T-helper 17 cell (primary cell): ENCODE measurements around the gene MYL10. TPM values are rescaled to one million over a fixed set of nuclear protein-coding genes. Genes with fewer than 3 reads are reported as not detected.
A peak's percentile ranks its signal among the peaks of the same experiment; 100 is the strongest.

Experiments
- ATAC-seq: fragments of 150-1000 bp; cut with Tn5 transposase; 2 replicates; pipeline ENCODE4 v1.10.0; 2021; ENCODE audit warnings: mild to moderate bottlenecking, moderate library complexity
- DNase-seq, 3 donors: peaks; one replicate each; pipeline versions ENCODE4 v3.0.0 to v3.0.0-alpha.2; 2020 to 2021
- H3K9me3 ChIP-seq: one replicate; pipeline ENCODE4 v1.7.0; 2013; ENCODE audit warnings: low read length, mild to moderate bottlenecking; ENCODE audit not compliant: control insufficient read depth, poor library complexity, severe bottlenecking
- H3K27ac Mint-ChIP-seq: one replicate; pipeline ENCODE4 v1.8.0; 2022; ENCODE audit warnings: mild to moderate bottlenecking, moderate library complexity, mixed read lengths
- H3K27me3 Mint-ChIP-seq: one replicate; pipeline ENCODE4 v1.8.0; 2022; ENCODE audit warnings: mixed read lengths
- H3K36me3 Mint-ChIP-seq: one replicate; pipeline ENCODE4 v1.8.0; 2022; ENCODE audit warnings: low read depth, mixed read lengths
- H3K4me1 Mint-ChIP-seq: one replicate; pipeline ENCODE4 v1.8.0; 2022; ENCODE audit warnings: mild to moderate bottlenecking, mixed read lengths
- H3K4me3 Mint-ChIP-seq: one replicate; pipeline ENCODE4 v1.8.0; 2022; ENCODE audit warnings: mild to moderate bottlenecking, moderate library complexity, mixed read lengths
- total RNA-seq, 4 donors: library from RNA in 2 of 4; stranded (reverse) in 2 of 4; gene quantifications; one replicate each; pipeline ENCODE4 v1.2.3 and lab custom pipeline; 2022 to 2026

MYL10 gene
- total RNA-seq, 2 donors from 2014 or later, result not detected

DNA sequence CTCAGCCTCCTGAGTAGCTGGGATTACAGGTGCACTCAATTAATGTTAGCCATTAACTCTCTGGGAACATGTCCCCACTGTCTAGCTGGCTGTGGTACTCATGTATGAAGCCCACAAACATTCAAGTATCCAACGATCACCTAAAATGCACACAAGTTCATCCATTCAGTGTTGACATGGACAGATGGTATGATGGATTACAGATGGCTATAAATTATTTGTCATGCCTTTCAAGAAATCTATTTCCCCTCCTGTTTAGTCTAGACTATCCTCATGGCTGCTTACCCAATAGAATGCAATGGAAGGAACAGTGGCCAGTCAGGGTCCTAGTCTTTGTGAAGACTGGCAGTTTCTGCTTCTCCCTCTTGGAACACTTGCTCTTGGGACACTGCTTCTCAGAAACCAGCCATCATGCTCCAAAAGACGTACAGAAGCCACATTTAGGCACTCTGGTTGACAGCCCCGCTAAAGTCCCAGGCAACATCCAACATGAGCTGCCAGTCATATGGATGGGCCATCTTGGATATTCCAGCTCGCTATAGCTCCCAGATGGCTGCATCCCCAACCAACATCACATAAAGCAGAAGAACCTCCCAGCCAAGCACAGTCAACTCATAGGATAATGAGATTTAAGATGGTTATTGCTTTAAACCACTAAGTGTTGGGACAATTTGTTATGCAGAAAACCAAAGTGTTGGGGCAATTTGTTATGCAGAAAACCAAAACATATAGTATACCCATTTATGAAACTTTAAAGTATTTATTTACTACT lies 33.1 kb downstream of the MYL10 start:
- Mint-ChIP-seq H3K27me3 (no peaks in the 10 kb centered on the region), H3K4me1 (peaks cover 3% of the 10 kb centered on the region), H3K27ac (no peak overlapping the region), H3K4me3 (no peak overlapping the region), H3K36me3 (no peaks in the 10 kb centered on the region)
- no peaks in the 10 kb centered on the region for H3K9me3 ChIP-seq
- ATAC-seq, result no peak
- no peak for DNase-seq

DNA sequence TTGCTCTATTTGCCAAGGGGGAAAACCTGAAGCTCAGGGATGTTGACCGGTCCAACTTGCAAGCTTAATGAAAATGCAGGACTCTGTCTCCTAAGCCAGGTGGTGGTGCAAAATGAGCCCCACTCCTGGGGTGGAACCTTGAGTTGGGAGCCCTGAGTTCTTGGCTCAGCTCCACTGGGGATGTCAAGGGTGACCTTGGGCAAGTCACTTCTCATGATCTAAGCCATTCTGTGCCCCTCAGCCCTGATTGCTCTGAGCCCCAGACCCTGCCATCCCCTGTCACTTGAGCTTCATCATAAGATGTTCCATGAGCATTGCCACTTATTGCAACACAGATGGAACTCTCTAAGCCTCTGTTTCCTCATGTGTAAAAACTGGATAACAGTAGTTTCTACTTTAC lies 33.9 kb downstream of the MYL10 start:
- DNase-seq (no peak), ATAC-seq (no peak)
- no peaks in the 10 kb centered on the region for H3K9me3 ChIP-seq
- peaks cover 3% of the 10 kb centered on the region for H3K4me1 Mint-ChIP-seq
- H3K27me3 Mint-ChIP-seq, result no peaks in the 10 kb centered on the region
- no peaks in the 10 kb centered on the region for H3K36me3 Mint-ChIP-seq
- no peak overlapping the region for H3K4me3 Mint-ChIP-seq
- no peak overlapping the region for H3K27ac Mint-ChIP-seq

DNA sequence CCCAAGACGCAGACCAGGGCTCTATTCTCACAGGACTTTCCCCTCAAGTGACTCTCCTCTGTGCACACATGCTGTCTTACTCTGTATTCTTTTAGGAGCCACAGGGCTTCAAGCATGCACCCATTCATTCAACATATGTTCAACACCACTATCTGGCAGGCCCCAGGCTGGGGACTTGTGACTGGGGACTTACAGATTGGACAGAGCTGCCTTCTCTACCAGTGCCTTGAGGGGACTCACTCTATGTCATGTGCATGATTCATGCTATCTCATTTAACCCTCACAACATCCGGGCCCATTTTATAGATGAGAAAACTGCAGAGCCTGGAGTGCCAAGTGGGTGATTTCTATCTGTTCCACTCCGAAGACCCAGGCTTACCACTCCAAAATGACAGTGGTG lies 34.3 kb downstream of the MYL10 start:
- peaks cover 3% of the 10 kb centered on the region for H3K4me1 Mint-ChIP-seq
- H3K27me3 Mint-ChIP-seq, result no peaks in the 10 kb centered on the region
- no peak for ATAC-seq

DNA sequence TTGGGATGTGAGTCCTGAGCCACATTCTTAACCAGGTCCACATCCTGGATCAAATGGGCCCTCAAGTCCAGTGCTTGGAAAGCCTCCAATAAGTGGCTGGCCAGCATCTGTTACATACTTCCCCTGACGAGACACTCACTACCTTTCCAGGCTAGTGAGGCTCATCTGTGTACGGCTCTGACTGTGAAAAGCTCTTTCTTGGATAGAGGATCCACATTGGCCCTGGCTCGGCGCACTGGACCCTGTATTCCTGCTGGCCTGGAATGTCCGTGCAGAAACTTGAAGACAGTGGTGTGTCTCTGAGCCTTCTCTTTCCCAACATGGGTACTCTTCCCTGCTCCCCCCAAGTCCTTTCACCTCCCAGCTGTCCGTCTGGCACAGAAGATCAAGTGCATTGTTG lies 35.5 kb downstream of the MYL10 start:
- Mint-ChIP-seq H3K27ac (no peak overlapping the region), H3K27me3 (no peaks in the 10 kb centered on the region), H3K36me3 (no peaks in the 10 kb centered on the region), H3K4me3 (no peak overlapping the region), H3K4me1 (peaks cover 3% of the 10 kb centered on the region)
- ATAC-seq (no peak), DNase-seq (no peak)
- H3K9me3 ChIP-seq, result no peaks in the 10 kb centered on the region

More for the DNA sequence above, 34.3 kb downstream of the MYL10 start:
- Mint-ChIP-seq H3K36me3 (no peaks in the 10 kb centered on the region), H3K4me3 (no peak overlapping the region), H3K27ac (no peak overlapping the region)
- DNase-seq, result no peak
- no peaks in the 10 kb centered on the region for H3K9me3 ChIP-seq

DNA sequence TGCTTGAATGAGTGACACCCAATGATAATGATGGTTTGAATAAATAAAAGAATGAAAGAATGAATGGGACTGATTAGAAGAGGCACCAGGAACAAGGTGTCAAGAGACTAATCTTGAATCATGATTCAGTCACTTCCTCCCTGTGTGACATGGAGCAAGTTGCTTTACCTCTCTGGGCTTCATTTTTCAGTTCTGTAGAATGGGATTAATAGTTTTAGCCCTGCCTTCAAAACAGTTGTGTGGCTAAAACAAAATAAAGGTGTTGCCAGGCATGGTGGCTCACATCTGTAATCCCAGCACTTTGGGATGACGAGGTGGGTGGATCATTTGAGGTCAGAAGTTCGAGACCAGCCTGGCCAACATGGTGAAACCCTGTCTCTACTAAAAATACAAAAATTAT lies 37.6 kb downstream of the MYL10 start:
- no peaks in the 10 kb centered on the region for H3K9me3 ChIP-seq
- ATAC-seq (no peak), DNase-seq (no peak)
- Mint-ChIP-seq H3K27me3 (no peaks in the 10 kb centered on the region), H3K36me3 (no peaks in the 10 kb centered on the region), H3K4me1 (peaks cover 8% of the 10 kb centered on the region), H3K27ac (no peak overlapping the region), H3K4me3 (no peak overlapping the region)

DNA sequence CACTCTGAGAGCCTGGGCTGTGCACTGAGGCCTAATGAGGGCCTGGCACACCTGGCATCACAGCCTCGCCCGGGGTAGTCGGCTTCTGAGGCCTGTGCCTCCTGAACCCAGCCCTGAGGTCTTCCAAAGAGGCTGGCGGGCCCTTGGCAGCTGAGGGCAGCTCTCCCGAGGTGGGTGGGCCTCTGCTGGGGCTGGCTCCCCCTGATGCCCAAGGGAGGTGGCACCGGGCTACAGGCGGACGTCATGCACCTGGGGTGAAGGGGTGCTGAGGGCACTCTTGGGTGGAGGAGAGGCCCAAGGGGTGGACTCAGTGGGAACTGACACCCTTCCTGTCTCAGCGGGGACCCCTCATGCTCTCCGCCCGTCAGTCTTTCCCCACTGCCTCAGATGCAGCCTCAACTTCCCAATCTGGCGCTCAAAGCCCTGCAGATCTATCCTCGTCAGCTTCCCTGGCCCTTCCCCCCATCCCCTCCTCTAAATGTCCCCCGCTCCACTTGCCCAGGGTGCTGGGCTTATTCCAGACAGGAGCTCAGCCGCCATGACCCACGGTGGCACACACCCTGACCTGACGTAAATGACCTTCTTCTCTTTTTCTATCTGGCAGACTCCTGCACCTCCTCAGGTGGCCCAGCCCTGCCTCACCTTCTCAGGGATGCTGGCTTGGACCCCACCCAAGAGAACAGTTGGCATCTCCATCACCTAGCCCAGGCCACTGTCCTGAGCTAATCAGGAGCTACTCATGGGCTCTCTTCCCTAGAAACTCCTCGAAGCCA lies 38.2 kb downstream of the MYL10 start:
- Mint-ChIP-seq H3K4me1 (peaks cover 8% of the 10 kb centered on the region), H3K4me3 (peak overlapping the region; percentile 7), H3K27ac (no peak overlapping the region), H3K36me3 (no peaks in the 10 kb centered on the region), H3K27me3 (no peaks in the 10 kb centered on the region)
- DNase-seq (no peak), ATAC-seq (no peak)
- no peaks in the 10 kb centered on the region for H3K9me3 ChIP-seq

DNA sequence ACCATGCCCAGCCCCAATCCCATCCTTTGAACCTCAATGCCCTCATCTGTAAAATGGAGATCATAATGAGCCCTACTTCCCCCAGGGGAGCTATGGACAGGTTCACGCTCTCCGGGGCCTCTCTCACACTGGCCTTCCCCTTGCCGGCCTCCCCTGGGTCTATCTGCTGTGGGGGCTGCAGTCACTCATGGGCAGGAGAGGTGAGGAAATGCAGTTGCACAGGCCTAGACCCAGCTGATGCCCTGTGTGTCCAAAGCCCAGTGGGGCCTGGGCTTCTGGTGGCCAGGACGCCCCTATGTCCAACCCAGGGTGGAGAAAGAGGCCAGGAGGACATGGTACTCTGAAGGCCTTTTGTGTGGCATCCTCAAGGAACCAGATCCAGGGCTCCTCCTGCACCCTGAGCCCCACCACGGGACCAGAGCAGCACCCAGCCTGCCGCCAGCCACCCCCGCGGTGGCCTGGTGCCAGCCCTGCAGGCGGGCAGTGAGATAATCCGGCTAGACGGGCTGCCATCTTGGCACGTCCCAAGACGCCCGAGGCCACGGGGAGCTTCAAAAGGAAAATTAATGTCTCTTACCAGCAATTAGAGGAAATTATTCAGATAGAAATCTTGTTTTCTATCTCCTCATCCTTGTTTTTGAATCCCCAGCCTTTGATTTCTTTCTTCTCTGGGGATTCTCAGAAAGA lies 39.0 kb downstream of the MYL10 start:
- no peak for DNase-seq
- Mint-ChIP-seq H3K4me1 (peaks cover 8% of the 10 kb centered on the region), H3K27me3 (no peaks in the 10 kb centered on the region), H3K27ac (no peak overlapping the region), H3K36me3 (no peaks in the 10 kb centered on the region), H3K4me3 (no peak overlapping the region)
- no peaks in the 10 kb centered on the region for H3K9me3 ChIP-seq
- ATAC-seq, result no peak

DNA sequence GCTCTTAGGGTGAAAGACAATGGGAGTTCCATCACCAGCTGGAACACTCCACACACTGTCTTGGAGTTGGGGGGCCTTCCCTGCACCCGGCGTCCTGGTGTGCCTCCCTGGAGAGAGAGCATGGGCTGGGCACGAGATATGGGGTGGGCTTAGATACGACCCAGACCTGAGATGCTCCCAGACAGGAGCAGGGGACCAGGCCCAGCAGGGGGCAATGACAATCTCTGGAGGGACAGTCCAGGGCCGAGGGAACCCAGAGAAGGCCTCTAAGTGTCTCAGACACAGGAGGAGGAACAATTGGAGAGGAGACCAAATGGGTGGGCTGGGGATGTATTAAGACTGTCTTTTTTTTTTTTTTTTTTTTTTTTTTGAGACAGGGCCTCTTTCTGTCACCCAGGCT lies 40.0 kb downstream of the MYL10 start:
- Mint-ChIP-seq H3K36me3 (no peaks in the 10 kb centered on the region), H3K27me3 (peaks cover under 1% of the 10 kb centered on the region), H3K4me3 (no peak overlapping the region), H3K4me1 (peaks cover 4% of the 10 kb centered on the region), H3K27ac (no peak overlapping the region)
- DNase-seq (no peak), ATAC-seq (no peak)
- no peaks in the 10 kb centered on the region for H3K9me3 ChIP-seq

DNA sequence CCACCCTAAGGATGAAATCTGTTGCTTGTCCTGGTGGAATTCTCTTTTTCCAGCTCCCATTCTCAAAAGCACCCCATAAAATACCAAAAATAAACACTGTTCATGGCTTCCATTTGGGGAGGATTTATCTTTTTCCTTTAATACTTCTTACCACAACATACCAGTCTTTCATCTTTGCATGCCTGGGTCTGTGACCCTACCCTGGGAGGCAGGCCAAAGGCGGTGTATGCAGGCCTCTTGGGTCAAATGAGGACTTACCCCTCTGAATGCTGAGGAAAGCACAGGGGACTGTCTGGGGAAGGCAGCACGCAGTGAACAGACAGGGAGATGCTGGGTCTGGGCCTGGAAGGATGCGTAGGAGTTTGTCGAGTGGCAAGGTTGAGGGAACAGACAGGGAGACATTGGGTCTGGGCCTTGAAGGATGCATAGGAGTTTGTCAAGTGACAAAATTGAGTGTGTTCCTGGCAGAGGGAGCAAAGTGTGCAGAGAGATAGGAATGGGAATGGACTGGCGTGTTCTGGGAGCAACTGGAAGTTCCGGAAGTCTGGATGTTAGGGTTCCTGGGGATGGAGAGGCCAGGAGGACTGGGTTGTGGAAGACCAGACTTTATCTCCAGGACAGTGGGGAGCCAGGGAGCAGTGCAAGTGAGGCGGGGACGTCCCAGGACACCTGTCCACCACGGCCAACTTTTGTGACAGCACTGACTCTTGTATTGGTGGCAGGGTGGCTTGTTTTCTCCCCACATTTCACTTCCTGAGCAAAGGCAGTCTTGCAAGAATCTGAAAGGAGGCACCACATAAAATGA lies 40.8 kb downstream of the MYL10 start:
- Mint-ChIP-seq H3K27ac (peak overlapping the region; percentile 82), H3K4me1 (peaks cover 4% of the 10 kb centered on the region), H3K27me3 (peaks cover 8% of the 10 kb centered on the region), H3K36me3 (peaks cover 3% of the 10 kb centered on the region), H3K4me3 (no peak overlapping the region)
- ATAC-seq, result no peak
- H3K9me3 ChIP-seq, result no peaks in the 10 kb centered on the region
- DNase-seq, result no peak

DNA sequence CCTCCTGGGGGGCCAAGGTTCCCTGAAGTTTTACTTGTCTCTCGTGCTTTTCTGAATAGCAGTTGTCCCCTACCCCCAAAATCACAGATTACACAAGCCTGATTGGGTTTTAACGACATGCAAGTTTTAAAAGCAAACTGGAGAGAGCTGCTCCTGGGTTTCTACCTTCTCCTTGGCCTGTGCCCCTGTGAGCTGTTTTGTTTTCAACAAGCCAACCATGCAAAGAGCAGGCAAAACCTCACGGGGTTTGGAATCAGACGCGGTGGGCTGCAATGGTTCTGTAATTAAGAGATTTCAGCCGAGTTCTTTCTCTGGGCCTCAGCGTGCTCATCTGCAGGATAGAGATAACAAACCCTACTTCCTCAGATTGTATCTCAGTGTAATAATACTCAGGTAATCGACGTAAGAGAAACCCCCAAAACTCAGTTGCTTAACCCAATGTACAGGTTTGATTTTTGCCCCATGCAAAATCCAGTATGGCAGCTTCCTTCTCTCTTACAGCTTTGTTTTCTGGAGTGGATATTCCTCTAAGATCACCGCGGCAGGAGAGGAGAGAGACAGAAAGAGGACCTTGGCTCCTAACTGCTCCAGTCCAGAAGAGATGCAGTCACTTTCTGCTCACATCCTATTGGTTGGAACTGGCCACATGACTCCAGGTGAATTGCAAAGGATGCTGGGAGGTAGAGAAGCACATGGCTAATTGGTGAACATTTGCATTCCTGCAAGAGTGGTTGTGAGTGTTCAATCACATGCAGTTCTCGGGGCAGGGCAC lies 42.0 kb downstream of the MYL10 start:
- H3K27ac Mint-ChIP-seq, result no peak overlapping the region
- no peak for DNase-seq
- H3K4me3 Mint-ChIP-seq, result no peak overlapping the region
- peaks cover 3% of the 10 kb centered on the region for H3K36me3 Mint-ChIP-seq
- H3K27me3 Mint-ChIP-seq, result peaks cover 16% of the 10 kb centered on the region
- H3K4me1 Mint-ChIP-seq, result peaks cover 4% of the 10 kb centered on the region
- H3K9me3 ChIP-seq, result no peaks in the 10 kb centered on the region
- no peak for ATAC-seq

DNA sequence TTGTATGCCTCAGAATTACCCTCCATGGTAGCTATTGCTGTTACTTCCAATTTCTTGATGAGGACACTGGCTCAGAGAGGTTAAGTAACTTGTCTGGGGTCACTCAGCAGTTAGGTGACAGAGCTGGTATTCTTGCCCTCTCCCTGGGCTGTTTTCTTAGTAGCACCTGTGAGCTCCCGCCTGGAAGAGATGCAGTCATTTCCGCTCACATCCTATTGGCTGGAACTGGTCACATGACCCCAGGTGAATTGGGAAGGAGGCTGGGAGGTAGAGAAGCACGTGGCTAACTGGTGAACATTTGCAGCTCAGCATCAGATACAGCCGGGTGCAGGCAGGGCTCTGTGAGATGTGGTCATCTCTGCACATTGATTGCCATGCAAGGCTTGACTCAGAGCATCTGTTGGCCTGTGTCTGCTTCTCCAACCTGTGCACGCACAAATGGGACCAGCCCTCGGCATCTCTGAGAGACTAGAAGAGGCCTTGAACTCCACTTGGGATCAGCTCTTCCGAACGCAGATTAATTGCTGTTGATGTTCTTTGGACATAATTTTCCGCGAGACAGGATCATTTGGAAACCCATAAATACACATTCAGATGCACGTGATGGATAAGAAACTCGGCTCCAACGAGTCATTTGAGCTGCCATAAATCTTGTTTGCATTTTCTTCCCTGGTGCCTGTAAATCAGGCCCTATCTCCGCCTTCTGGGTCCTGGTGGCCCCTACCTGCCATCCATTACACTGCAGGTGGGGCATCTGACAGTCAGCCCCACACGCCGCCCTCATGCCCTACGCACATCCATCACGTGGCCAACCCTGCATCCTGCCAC lies 42.8 kb downstream of the MYL10 start:
- H3K27ac Mint-ChIP-seq, result no peak overlapping the region
- no peak for DNase-seq
- H3K4me3 Mint-ChIP-seq, result no peak overlapping the region
- ATAC-seq, result no peak
- H3K36me3 Mint-ChIP-seq, result peaks cover 3% of the 10 kb centered on the region
- H3K4me1 Mint-ChIP-seq, result peaks cover 4% of the 10 kb centered on the region
- peaks cover 23% of the 10 kb centered on the region for H3K27me3 Mint-ChIP-seq
- H3K9me3 ChIP-seq, result no peaks in the 10 kb centered on the region

DNA sequence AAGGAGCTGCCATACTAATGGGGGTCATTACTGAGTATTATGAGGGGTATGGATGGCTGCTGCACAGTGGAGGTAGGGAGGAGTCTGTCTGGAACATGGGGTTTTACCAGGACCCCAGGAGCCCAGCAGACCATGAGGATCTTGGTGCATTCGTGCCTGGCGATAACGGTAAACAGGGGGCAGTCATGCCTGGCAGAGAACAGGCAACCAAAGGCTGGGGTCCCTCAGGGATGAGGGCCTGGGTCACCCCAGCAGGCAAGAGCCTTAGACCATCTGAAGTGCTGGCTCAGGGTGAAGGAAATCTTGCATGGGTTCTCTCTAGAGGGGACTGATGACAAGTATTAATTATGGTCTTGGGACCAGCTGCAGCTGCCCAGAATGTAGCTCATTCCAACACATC lies 46.1 kb downstream of the MYL10 start:
- peaks cover 5% of the 10 kb centered on the region for H3K36me3 Mint-ChIP-seq
- no peaks in the 10 kb centered on the region for H3K4me1 Mint-ChIP-seq
- H3K27me3 Mint-ChIP-seq, result peaks cover 31% of the 10 kb centered on the region
- no peak overlapping the region for H3K27ac Mint-ChIP-seq
- DNase-seq (no peak), ATAC-seq (no peak)
- no peak overlapping the region for H3K4me3 Mint-ChIP-seq
- H3K9me3 ChIP-seq, result no peaks in the 10 kb centered on the region
